ENCODE measurements around the gene AZU1. TPM values are rescaled to one million over a fixed set of nuclear protein-coding genes. Genes with fewer than 3 reads are reported as not detected.
"Not testable (repeated sequence)": the region's sequence is repeated elsewhere in the genome, so short reads cannot be mapped to it uniquely, and the experiment has no call there.

Gene AZU1
- total RNA-seq, 1 donor from 2014 or later = 1.3 TPM

DNA sequence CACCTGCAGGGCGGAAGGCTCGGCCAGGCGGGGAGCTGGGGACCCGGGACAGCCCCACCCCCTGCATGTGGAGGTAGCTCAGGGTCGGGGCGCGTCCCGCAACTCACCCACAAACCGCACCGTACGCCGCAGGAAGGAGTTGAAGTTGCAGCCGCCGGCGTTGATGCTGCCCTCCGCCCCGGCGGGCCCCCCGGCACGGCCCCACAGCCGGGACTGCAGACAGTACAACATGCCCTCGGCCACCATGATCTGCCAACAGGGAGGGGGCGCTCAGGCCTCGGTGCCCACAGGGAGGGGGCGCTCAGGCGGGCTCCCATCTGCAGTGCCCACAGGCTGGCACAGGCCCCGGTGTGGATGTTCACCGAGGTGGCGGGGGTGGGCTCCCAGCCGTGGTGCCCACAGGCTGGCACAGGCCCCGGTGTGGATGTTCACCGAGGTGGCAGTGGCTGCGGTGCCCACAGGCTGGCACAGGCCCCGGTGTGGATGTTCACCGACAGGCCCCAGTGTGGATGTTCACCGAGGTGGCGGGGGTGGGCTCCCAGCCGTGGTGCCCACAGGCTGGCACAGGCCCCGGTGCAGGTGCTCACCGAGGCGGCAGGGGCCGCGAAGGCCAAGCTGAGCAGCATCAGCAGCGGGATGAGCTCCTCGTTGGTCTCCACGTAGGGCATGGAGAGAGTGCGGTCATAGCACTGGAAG lies 12.4 kb upstream of the AZU1 start:
- Mint-ChIP-seq H3K36me3 (ENCODE audit: low read depth) (peaks cover 32% of the 10 kb centered on the region), H3K27me3 (no peaks in the 10 kb centered on the region), H3K27ac (no peak overlapping the region), H3K9me3 (peaks cover 4% of the 10 kb centered on the region), H3K4me1 (no peaks in the 10 kb centered on the region), H3K4me3 (no peak overlapping the region)
- POLR2A ChIA-PET = no interaction called here
- DNase-seq = no peak
- peak; percentile 9 for ATAC-seq (ENCODE audit: low read depth)
- TF ChIP-seq CTCF (IDR thresholded peaks at IDR 0.05) = no peak
- intact Hi-C loops (cut with micrococcal nuclease) = no loop called here
- CTCF ChIA-PET = no interaction called here

- no peak for ATAC-seq (ENCODE audit: low read depth)
- Mint-ChIP-seq H3K4me1 (no peaks in the 10 kb centered on the region), H3K36me3 (ENCODE audit: low read depth) (peaks cover 27% of the 10 kb centered on the region), H3K27me3 (no peaks in the 10 kb centered on the region), H3K9me3 (peaks cover 4% of the 10 kb centered on the region), H3K27ac (no peak overlapping the region), H3K4me3 (no peak overlapping the region)
- DNase-seq = no peak
- no peak for TF ChIP-seq CTCF (IDR thresholded peaks at IDR 0.05)
- ChIA-PET CTCF (no interaction called here), POLR2A (no interaction called here)
- intact Hi-C loops (cut with micrococcal nuclease) = no loop called here
These were observed 11.7 kb upstream of the AZU1 start for GRCh38 chr19:815775-816499.

- CTCF ChIA-PET = no interaction called here
These were observed 11.2 kb upstream of the AZU1 start for GRCh38 chr19:816500-816857.

DNA sequence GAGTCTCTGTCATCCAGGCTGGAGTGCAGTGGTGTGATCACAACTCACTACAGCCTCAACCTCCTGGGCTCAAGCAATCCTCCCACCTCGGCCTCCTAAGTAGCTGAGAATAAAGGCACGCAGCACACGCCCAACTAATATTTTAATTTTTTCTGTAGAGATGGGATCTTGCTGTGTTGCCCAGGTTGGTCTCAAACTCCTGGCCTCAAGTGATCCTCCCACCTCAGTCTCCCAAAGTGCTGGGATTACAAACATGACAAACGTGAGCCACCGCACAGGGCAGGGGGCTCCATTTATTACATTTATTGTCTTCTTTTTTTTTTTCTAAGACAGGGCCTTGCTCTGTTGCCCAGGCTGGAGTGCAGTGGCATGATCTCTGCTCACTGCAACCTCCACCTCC lies 7.4 kb upstream of the AZU1 start:
- H3K4me1 Mint-ChIP-seq, POLR2A ChIA-PET, CTCF ChIA-PET: not testable (repeated sequence)

More at GRCh38 chr19:816500-816857, 11.2 kb upstream of the AZU1 start:
- H3K27ac Mint-ChIP-seq = no peak overlapping the region
- no peaks in the 10 kb centered on the region for H3K4me1 Mint-ChIP-seq
- no peak for TF ChIP-seq CTCF (IDR thresholded peaks at IDR 0.05)
- no peak for DNase-seq
- H3K36me3 Mint-ChIP-seq (ENCODE audit: low read depth) = peaks cover 24% of the 10 kb centered on the region
- POLR2A ChIA-PET = no interaction called here
- intact Hi-C loops (cut with micrococcal nuclease) = no loop called here
- H3K9me3 Mint-ChIP-seq = peaks cover 4% of the 10 kb centered on the region
- no peaks in the 10 kb centered on the region for H3K27me3 Mint-ChIP-seq
- ATAC-seq (ENCODE audit: low read depth) = no peak
- H3K4me3 Mint-ChIP-seq = no peak overlapping the region

GRCh38 chr19:821231-821824 lies 6.3 kb upstream of the AZU1 start:
- no peak for DNase-seq
- no peak for ATAC-seq (ENCODE audit: low read depth)
- CTCF ChIA-PET = no interaction called here
- Mint-ChIP-seq H3K9me3 (peaks cover 4% of the 10 kb centered on the region), H3K27ac (no peak overlapping the region), H3K4me3 (no peak overlapping the region), H3K36me3 (ENCODE audit: low read depth) (peaks cover 3% of the 10 kb centered on the region), H3K27me3 (peaks cover 11% of the 10 kb centered on the region), H3K4me1 (no peaks in the 10 kb centered on the region)
- no peak for TF ChIP-seq CTCF (IDR thresholded peaks at IDR 0.05)
- POLR2A ChIA-PET = no interaction called here
- intact Hi-C loops (cut with micrococcal nuclease) = no loop called here

More for the DNA sequence above, 7.4 kb upstream of the AZU1 start:
- H3K36me3 Mint-ChIP-seq (ENCODE audit: low read depth); ATAC-seq (ENCODE audit: low read depth); H3K27ac Mint-ChIP-seq; H3K9me3 Mint-ChIP-seq; DNase-seq; H3K4me3 Mint-ChIP-seq; intact Hi-C loops (cut with micrococcal nuclease): not testable (repeated sequence)
- H3K27me3 Mint-ChIP-seq = peaks cover 11% of the 10 kb centered on the region
